ENCODE data around the gene NFIA.

The NFIA gene

GRCh38 chr1:61169045-61169444, 86.7 kb downstream of the NFIA start:
- Mint-ChIP-seq H3K9me3 (no peaks in the 10 kb centered on the region), H3K27me3 (peaks cover 14% of the 10 kb centered on the region), H3K4me3 (no peak overlapping the region), H3K4me1 (no peaks in the 10 kb centered on the region), H3K27ac (no peak overlapping the region), H3K36me3 (no peaks in the 10 kb centered on the region)
- DNase-seq: no peak
- CTCF ChIA-PET: no interaction called here

GRCh38 chr1:61169634-61170033, 87.3 kb downstream of the NFIA start:
- H3K27me3 Mint-ChIP-seq: peaks cover 11% of the 10 kb centered on the region
- no peaks in the 10 kb centered on the region for H3K36me3 Mint-ChIP-seq
- CTCF ChIA-PET: no interaction called here
- no peaks in the 10 kb centered on the region for H3K4me1 Mint-ChIP-seq
- DNase-seq: no peak
- no peaks in the 10 kb centered on the region for H3K9me3 Mint-ChIP-seq
- H3K4me3 Mint-ChIP-seq: no peak overlapping the region
- H3K27ac Mint-ChIP-seq: no peak overlapping the region

GRCh38 chr1:61170328-61171238, 88.2 kb downstream of the NFIA start:
- Mint-ChIP-seq H3K27me3 (peaks cover 9% of the 10 kb centered on the region), H3K4me1 (no peaks in the 10 kb centered on the region), H3K9me3 (no peaks in the 10 kb centered on the region), H3K36me3 (no peaks in the 10 kb centered on the region), H3K27ac (no peak overlapping the region), H3K4me3 (no peak overlapping the region)
- no peak for DNase-seq
- CTCF ChIA-PET: no interaction called here

- no peak for DNase-seq
- Mint-ChIP-seq H3K36me3 (no peaks in the 10 kb centered on the region), H3K4me1 (no peaks in the 10 kb centered on the region), H3K27me3 (peaks cover 9% of the 10 kb centered on the region), H3K27ac (no peak overlapping the region), H3K4me3 (no peak overlapping the region), H3K9me3 (no peaks in the 10 kb centered on the region)
- CTCF ChIA-PET: no interaction called here
These were observed 89.0 kb downstream of the NFIA start for GRCh38 chr1:61171346-61171745.

- H3K36me3 Mint-ChIP-seq: no peaks in the 10 kb centered on the region
- no peak for DNase-seq
- H3K27me3 Mint-ChIP-seq: peaks cover 6% of the 10 kb centered on the region
- H3K27ac Mint-ChIP-seq: no peak overlapping the region
- no peaks in the 10 kb centered on the region for H3K4me1 Mint-ChIP-seq
- H3K4me3 Mint-ChIP-seq: no peak overlapping the region
- CTCF ChIA-PET: no interaction called here
- no peaks in the 10 kb centered on the region for H3K9me3 Mint-ChIP-seq
These were observed 89.6 kb downstream of the NFIA start for GRCh38 chr1:61171974-61172373.

GRCh38 chr1:61173118-61173517, 90.8 kb downstream of the NFIA start:
- Mint-ChIP-seq H3K36me3 (no peaks in the 10 kb centered on the region), H3K27me3 (peaks cover 6% of the 10 kb centered on the region), H3K27ac (no peak overlapping the region), H3K4me3 (no peak overlapping the region), H3K4me1 (no peaks in the 10 kb centered on the region), H3K9me3 (no peaks in the 10 kb centered on the region)
- DNase-seq: no peak
- CTCF ChIA-PET: no interaction called here

GRCh38 chr1:61174060-61174795, 91.9 kb downstream of the NFIA start:
- H3K4me3 Mint-ChIP-seq: no peak overlapping the region
- no peak overlapping the region for H3K27ac Mint-ChIP-seq

GRCh38 chr1:61175976-61176375, 93.6 kb downstream of the NFIA start:
- no peak for DNase-seq
- H3K9me3 Mint-ChIP-seq: no peaks in the 10 kb centered on the region
- H3K4me3 Mint-ChIP-seq: no peak overlapping the region
- CTCF ChIA-PET: no interaction called here
- peaks cover 6% of the 10 kb centered on the region for H3K27me3 Mint-ChIP-seq
- no peak overlapping the region for H3K27ac Mint-ChIP-seq
- H3K4me1 Mint-ChIP-seq: no peaks in the 10 kb centered on the region
- H3K36me3 Mint-ChIP-seq: no peaks in the 10 kb centered on the region

More at GRCh38 chr1:61174060-61174795, 91.9 kb downstream of the NFIA start:
- no peaks in the 10 kb centered on the region for H3K4me1 Mint-ChIP-seq
- H3K27me3 Mint-ChIP-seq: peaks cover 6% of the 10 kb centered on the region
- no peaks in the 10 kb centered on the region for H3K9me3 Mint-ChIP-seq
- DNase-seq: no peak
- no peaks in the 10 kb centered on the region for H3K36me3 Mint-ChIP-seq
- CTCF ChIA-PET: no interaction called here

- no peak overlapping the region for H3K4me3 Mint-ChIP-seq
- H3K36me3 Mint-ChIP-seq: no peaks in the 10 kb centered on the region
- no peak overlapping the region for H3K27ac Mint-ChIP-seq
- no peak for DNase-seq
- no peaks in the 10 kb centered on the region for H3K9me3 Mint-ChIP-seq
- no peaks in the 10 kb centered on the region for H3K4me1 Mint-ChIP-seq
- CTCF ChIA-PET: no interaction called here
- H3K27me3 Mint-ChIP-seq: no peaks in the 10 kb centered on the region
These were observed 99.0 kb downstream of the NFIA start for GRCh38 chr1:61181067-61182038.

GRCh38 chr1:61182049-61182448, 99.7 kb downstream of the NFIA start:
- Mint-ChIP-seq H3K4me1 (no peaks in the 10 kb centered on the region), H3K27me3 (no peaks in the 10 kb centered on the region), H3K4me3 (no peak overlapping the region), H3K27ac (no peak overlapping the region), H3K9me3 (no peaks in the 10 kb centered on the region), H3K36me3 (no peaks in the 10 kb centered on the region)
- DNase-seq: no peak
- CTCF ChIA-PET: no interaction called here

- Mint-ChIP-seq H3K27me3 (no peaks in the 10 kb centered on the region), H3K27ac (no peak overlapping the region), H3K4me1 (no peaks in the 10 kb centered on the region), H3K36me3 (no peaks in the 10 kb centered on the region), H3K9me3 (no peaks in the 10 kb centered on the region), H3K4me3 (no peak overlapping the region)
- no peak for DNase-seq
- CTCF ChIA-PET: no interaction called here
These were observed 100.1 kb downstream of the NFIA start for GRCh38 chr1:61182480-61182879.

GRCh38 chr1:61183471-61184039, 101.2 kb downstream of the NFIA start:
- DNase-seq: no peak
- Mint-ChIP-seq H3K27me3 (no peaks in the 10 kb centered on the region), H3K4me3 (no peak overlapping the region), H3K9me3 (no peaks in the 10 kb centered on the region), H3K4me1 (no peaks in the 10 kb centered on the region), H3K27ac (no peak overlapping the region), H3K36me3 (no peaks in the 10 kb centered on the region)
- CTCF ChIA-PET: no interaction called here

- Mint-ChIP-seq H3K36me3 (no peaks in the 10 kb centered on the region), H3K27ac (no peak overlapping the region), H3K27me3 (no peaks in the 10 kb centered on the region), H3K4me1 (no peaks in the 10 kb centered on the region), H3K4me3 (no peak overlapping the region), H3K9me3 (no peaks in the 10 kb centered on the region)
- CTCF ChIA-PET: no interaction called here
- DNase-seq: no peak
These were observed 101.8 kb downstream of the NFIA start for GRCh38 chr1:61184040-61184713.

Measured in activated naive CD4-positive, alpha-beta T cell treated with anti-CD3 and anti-CD28 coated beads, Interleukin-2, amount 10 ng/mL, durations not matched to agents 7 days and 5 days (primary cell).